HG03354 (cell line): ENCODE measurements around the gene KREMEN2.

Source experiments
- ATAC-seq: cut with Tn5 transposase; IDR thresholded peaks from one replicate; pipeline ENCODE4 v1.9.1; 2021; ENCODE audit warnings: mild to moderate bottlenecking; ENCODE audit not compliant: unreplicated experiment, poor library complexity, severe bottlenecking

Gene KREMEN2

DNA sequence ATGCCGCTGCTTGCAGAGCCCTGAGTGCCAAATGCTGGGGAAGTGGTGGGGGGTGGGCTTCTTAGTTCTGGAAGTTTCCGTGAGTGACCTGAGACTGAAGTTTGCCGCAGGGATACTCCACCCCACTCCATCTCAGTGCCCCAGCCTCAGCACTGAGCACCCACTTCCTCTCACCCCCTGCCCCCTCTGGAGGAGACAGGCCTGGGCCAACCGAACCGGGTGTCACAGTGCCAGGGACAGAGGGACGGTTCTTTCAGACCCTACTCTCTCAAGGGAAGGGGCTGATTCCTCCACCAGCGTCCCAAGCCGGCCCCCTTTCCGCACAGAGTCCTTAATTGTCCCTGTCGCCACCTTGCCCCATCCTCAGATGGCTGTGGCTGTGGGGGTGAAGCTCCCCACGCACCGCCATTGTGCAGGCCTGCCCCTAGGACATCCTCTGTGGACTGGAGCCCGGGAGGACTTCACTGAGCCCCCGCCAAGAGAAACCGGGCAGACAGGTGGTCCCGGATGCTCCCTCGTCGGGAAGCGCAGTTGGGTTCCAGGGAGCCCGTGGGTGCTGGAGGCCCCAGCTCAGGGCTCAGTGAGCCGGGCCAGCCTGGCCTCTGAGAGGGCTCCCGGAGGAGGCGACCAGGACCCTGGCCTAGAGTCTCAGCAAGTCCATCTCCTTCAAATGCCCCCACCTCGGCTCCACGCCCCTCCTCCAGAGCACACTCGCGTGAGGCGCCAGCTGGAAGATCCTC lies 1.6 kb upstream of the KREMEN2 start:
- ATAC-seq, result no peak

DNA sequence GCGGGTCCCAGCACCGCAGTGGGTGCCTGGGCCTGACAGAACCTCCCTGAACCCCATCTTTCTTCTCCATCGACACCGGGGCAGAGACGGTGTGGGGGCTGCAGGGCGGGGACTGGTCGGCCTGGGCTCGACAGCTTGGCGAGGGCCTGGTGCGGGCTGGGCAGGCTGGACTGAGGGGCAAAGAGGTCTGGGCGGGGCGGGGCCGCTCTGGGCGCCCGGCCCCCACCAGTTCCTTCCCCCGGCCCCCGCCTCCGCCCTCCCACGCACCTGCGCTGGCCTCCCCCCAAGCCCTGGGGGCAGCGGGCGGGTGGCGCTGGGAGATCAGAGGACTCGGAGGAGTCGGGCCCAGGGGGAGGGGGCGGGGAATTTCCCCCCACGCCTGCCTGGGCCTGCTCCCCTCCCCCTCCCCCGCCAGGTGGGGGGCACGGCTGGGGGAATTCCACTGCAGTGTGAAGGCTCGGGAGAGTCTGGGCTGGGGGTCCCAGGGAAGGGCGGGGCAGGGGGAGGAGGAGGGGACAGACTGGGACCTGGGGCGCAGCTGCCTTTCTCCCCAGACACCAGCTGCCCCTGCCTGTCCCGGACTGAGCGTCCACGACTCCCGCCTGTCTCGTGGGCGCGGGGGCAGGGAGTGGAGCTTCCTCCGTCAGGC lies 877 bp upstream of the KREMEN2 start:
- no peak for ATAC-seq

- ATAC-seq, result no peak
These were observed 631 bp downstream of the KREMEN2 start for GRCh38 chr16:2964475-2965336.

DNA sequence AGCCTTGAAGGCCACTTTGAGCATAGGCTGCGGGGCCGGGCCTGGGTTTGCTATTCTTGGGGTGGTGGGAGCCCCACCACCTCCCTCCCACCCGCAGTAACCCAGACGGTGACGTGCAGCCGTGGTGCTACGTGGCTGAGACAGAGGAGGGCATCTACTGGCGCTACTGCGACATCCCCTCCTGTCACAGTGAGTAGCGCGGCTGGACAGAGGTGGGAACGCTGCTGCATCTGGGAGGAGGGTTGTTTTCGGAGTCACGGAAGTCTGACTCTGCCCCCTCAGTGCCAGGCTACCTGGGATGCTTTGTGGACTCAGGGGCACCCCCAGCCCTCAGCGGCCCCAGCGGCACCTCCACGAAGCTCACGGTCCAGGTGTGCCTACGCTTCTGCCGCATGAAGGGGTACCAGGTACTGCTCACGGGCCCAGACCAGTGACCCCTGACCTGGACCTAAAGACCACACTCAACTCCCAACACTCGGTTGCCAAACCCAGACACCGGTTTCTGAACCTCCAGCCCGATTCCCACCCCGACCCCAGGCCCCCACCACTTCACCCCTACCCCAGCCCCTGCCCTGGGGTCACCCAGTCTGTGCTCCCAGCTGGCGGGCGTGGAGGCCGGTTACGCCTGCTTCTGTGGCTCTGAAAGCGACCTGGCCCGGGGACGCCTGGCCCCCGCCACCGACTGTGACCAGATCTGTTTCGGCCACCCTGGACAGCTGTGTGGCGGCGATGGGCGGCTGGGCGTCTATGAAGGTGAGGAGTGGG lies 2.1 kb downstream of the KREMEN2 start:
- no peak for ATAC-seq

DNA sequence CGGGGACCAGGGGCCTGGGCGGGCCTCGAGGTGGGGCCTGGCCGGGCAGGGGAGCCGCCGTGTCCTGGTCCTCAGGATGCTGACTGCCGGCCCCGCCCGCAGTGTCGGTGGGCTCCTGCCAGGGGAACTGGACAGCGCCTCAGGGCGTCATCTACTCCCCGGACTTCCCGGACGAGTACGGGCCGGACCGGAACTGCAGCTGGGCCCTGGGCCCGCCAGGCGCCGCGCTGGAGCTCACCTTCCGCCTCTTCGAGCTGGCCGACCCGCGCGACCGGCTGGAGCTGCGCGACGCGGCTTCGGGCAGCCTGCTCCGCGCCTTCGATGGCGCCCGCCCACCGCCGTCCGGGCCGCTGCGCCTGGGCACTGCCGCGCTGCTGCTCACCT lies 2.7 kb downstream of the KREMEN2 start:
- no peak for ATAC-seq

DNA sequence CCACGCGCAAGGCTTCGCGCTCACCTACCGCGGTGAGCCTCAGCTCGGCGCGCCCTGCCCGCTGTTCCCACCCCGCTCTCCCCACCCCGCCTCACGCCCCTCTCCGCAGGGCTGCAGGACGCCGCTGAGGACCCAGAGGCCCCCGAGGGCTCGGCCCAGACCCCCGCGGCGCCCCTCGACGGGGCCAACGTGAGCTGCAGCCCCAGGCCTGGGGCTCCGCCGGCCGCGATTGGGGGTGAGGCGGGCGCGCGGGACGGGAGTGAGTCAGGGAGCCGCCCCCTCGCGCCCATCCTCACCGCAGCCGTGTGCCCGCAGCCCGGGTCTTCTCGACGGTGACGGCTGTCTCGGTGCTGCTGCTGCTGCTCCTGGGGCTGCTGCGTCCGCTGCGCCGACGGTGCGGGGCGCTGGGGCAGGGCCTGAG lies 3.1 kb downstream of the KREMEN2 start:
- ATAC-seq, result no peak

DNA sequence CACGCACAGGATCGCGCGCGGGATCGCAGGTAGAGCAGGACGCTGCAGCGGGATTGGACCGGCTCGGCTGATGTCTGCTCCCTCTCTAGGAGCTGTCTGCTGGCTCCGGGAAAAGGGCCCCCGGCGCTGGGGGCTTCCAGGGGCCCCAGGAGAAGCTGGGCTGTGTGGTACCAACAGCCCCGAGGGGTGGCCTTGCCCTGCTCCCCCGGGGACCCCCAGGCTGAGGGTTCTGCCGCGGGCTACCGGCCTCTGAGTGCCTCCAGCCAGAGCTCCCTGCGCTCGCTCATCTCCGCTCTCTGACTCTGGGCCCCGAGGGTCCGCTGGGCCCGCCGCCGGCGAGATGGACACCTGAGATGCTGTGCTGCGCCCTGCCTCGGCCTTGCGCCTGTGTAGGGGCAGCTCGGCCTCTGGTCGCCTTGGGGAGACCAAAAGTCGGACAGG lies 3.7 kb downstream of the KREMEN2 start:
- no peak for ATAC-seq

GRCh38 chr16:2968368-2968737 lies 4.3 kb downstream of the KREMEN2 start:
- ATAC-seq, result no peak

GRCh38 chr16:2968738-2969544 lies 4.9 kb downstream of the KREMEN2 start, which contains the start of gene PAQR4:
Gene PAQR4 (plus strand): TSS chr16:2969348. CDS start chr16:2969675, 327 bp downstream.
- peak; percentile 74 for ATAC-seq

GRCh38 chr16:2969545-2970521 lies 5.8 kb downstream of the KREMEN2 start:
- peak; percentile 49 for ATAC-seq

DNA sequence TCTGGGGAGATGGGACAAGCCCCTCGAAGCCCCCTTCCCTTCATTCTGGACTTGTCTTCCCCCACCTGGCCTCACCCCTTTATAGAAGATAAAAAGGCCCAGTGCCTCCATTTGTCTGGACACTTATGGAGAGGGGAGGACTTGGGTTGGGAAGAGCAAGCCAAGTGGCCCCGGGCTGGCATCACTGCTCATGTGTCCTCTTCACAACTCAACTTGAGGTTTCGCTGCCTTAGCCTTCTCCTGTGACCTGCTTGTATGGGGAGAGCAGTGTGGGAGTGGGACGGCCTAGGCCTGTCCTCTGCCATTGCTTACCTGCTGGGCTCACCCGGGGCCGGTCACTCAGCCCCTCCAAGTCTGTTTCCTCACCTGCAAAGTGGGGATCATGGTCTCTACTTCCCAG lies 6.5 kb downstream of the KREMEN2 start:
- ATAC-seq, result no peak

DNA sequence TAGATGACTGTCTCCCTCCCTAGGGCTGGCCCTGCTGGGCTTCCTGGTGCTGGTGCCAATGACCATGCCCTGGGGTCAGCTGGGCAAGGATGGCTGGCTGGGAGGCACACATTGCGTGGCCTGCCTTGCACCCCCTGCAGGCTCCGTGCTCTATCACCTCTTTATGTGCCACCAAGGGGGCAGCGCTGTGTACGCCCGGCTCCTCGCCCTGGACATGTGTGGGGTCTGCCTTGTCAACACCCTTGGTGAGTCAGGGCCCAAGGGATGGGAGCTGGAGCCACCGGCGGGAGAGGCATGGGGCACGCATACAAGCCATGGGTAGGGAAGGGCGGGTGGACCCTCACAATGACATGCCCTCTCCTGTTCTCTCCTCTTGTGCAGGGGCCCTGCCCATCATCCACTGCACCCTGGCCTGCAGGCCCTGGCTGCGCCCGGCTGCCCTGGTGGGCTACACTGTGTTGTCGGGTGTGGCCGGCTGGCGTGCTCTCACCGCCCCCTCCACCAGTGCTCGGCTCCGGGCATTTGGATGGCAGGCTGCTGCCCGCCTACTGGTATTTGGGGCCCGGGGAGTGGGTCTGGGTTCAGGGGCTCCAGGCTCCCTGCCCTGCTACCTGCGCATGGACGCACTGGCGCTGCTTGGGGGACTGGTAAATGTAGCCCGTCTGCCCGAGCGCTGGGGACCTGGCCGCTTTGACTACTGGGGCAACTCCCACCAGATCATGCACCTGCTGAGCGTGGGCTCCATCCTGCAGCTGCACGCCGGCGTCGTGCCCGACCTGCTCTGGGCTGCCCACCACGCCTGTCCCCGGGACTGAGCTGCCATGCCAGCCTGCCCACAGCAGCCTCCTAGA lies 7.3 kb downstream of the KREMEN2 start:
- ATAC-seq, result no peak

GRCh38 chr16:2971985-2972784 lies 8.1 kb downstream of the KREMEN2 start:
- no peak for ATAC-seq

DNA sequence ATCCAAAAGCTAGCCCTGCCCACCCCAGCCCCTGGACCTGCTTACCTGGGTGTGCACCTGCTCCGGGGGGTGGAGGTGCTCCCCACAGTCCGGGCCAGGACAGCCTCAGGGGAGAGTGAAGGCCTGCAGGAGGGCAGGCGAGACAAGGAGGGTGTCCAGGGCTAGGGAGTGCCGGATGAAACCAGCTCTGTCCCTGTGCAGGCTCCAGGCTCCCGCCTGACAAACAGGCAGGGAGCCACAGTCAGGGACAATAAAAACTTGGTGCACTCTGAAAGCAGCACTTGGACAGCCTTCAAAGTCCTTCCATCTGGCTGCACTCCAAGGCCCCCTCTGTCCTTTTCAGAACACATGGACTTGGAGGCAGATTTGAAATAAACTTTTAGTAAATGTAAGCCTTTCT lies 9.0 kb downstream of the KREMEN2 start:
- ATAC-seq, result no peak

GRCh38 chr16:2973605-2974318 lies 9.7 kb downstream of the KREMEN2 start:
- ATAC-seq, result no peak
